Measurements from ENCODE around the gene PDK3.

PDK3 gene

GRCh38 chrX:24483596-24483995, 18.5 kb downstream of the PDK3 start:
- no peak for DNase-seq

- no peak for DNase-seq
Measured at GRCh38 chrX:24485323-24485722, 20.2 kb downstream of the PDK3 start.

- no peak for DNase-seq
Measured at GRCh38 chrX:24485976-24486680, 21.0 kb downstream of the PDK3 start.

- no peak for DNase-seq
Measured at GRCh38 chrX:24487571-24487970, 22.5 kb downstream of the PDK3 start.

GRCh38 chrX:24491741-24492140, 26.7 kb downstream of the PDK3 start:
- DNase-seq = no peak

GRCh38 chrX:24493740-24494581, 28.9 kb downstream of the PDK3 start:
- DNase-seq = no peak

- DNase-seq = no peak
Measured at GRCh38 chrX:24494647-24495075, 29.6 kb downstream of the PDK3 start.

GRCh38 chrX:24495700-24496099, 30.6 kb downstream of the PDK3 start:
- DNase-seq = no peak

GRCh38 chrX:24498181-24498580, 33.1 kb downstream of the PDK3 start:
- no peak for DNase-seq

GRCh38 chrX:24498975-24499374, 33.9 kb downstream of the PDK3 start:
- DNase-seq = no peak

- peak; percentile 36 for DNase-seq
Measured at GRCh38 chrX:24506082-24506481, 41.0 kb downstream of the PDK3 start.

- no peak for DNase-seq
Measured at GRCh38 chrX:24508375-24508774, 43.3 kb downstream of the PDK3 start.

- peak; percentile 57 for DNase-seq
Measured at GRCh38 chrX:24513416-24513815, 48.3 kb downstream of the PDK3 start.

GRCh38 chrX:24515447-24515846, 50.4 kb downstream of the PDK3 start:
- DNase-seq = no peak

- no peak for DNase-seq
Measured at GRCh38 chrX:24520472-24520871, 55.4 kb downstream of the PDK3 start.

GRCh38 chrX:24525455-24525854, 60.4 kb downstream of the PDK3 start:
- no peak for DNase-seq

- DNase-seq = no peak
Measured at GRCh38 chrX:24526616-24527015, 61.5 kb downstream of the PDK3 start.

- no peak for DNase-seq
Measured at GRCh38 chrX:24528605-24529004, 63.5 kb downstream of the PDK3 start.

- no peak for DNase-seq
Measured at GRCh38 chrX:24536551-24536950, 71.5 kb downstream of the PDK3 start.

- DNase-seq = no peak
Measured at GRCh38 chrX:24542756-24543155, 77.7 kb downstream of the PDK3 start.

GRCh38 chrX:24547961-24548360, 82.9 kb downstream of the PDK3 start:
- DNase-seq = no peak

GRCh38 chrX:24550166-24550565, 85.1 kb downstream of the PDK3 start:
- no peak for DNase-seq

- no peak for DNase-seq
Measured at GRCh38 chrX:24553011-24553410, 87.9 kb downstream of the PDK3 start.

GRCh38 chrX:24561121-24561520, 96.0 kb downstream of the PDK3 start:
- DNase-seq = no peak
